HG02938 (cell line): ENCODE data around the gene PRIM2.
"Not testable (repeated sequence)": the region's sequence is repeated elsewhere in the genome, so short reads cannot be mapped to it uniquely, and the experiment has no call there.

ENCODE experiments used
- ATAC-seq: cut with Tn5 transposase; IDR thresholded peaks from one replicate; pipeline ENCODE4 v1.9.1; 2021; ENCODE audit warnings: mild to moderate bottlenecking, moderate library complexity; ENCODE audit not compliant: unreplicated experiment

Gene PRIM2

DNA sequence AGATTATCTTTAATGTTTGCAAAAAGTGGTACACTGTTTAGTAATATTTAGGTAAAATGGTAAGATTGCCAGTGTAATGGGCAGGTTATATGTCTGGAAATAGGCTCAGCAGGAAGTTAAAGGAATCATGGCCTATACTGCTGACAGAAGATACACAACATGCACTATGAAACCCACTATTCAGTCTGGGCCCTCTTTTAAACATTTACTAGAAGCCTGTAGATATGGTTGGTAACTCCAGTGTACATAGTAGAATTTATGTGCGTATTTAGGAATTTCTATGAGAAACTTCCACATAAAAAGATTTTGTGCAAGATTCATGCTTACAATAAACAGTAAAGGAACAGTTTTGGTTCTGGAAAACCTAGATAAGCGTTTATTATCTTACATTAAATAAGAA is 178.8 kb downstream of the PRIM2 start:
- ATAC-seq: not testable (repeated sequence)

DNA sequence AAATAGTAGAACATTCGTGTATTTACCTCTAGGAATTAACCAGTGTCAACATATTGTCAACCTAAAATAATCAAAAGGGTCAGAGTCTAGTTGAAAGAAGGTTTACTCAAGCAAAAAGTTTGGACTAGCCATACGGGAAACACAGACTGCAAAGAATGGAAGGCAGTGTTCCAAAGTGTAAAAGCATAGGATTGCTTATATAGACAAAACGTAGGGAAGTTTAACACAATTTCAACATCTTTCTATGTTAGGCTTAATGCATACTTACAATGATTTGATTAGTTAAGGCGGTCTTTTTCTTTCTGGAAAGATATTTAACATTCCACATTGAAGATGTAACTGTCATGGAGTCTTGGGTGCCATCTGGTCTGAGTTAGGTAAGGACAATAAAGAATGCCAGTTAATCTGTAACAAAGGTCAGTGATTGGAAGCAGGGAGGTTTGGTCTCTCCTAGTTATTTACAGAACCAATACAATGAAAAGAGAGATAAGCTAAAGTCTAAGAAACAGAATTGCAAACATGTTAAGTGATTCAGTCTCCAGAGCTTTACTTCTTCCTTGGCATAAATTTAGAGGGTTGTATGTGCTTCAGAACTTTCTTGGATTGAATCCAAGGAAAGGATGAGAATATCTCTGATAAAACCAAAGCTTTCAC is 183.1 kb downstream of the PRIM2 start:
- not testable (repeated sequence) for ATAC-seq

GRCh38 chr6:57502387-57502786 is 185.0 kb downstream of the PRIM2 start:
- ATAC-seq: not testable (repeated sequence)

DNA sequence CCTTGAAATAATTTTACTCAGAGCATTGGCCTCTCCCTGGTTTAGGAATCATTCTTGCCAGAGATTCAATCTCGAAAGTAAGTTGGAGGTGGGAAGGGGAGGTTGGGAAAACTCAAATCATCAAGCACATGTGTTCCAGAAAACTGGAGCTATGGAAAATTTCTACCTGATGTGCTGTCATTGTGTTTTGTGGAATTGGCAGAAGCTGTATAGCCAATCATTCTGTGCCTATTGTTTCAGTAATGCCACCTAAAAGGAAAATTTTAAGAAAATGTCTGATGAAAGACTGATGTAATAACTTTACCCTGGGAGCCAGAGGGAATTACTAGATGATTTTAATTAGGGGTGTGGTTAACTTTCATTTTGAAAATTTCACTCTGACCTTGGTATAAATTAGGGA is 187.8 kb downstream of the PRIM2 start:
- ATAC-seq: not testable (repeated sequence)

DNA sequence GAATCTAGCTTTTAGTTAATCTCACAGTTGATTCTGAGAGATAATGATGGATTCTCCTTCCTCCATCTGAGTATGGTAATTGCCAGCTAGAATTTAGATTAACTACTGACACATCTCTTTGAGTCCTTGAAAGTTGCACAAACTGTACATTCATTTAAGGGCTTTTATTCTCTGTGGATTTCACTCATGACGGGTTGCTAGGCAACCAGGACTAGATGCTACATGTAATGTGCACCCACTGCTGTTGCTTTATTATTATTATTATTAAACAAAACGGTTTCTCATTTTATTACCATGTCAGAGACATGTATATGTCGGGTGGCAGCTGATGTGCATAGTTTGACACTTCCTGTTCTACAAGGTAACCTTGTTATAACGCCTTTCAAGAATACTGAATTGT is 193.0 kb downstream of the PRIM2 start:
- not testable (repeated sequence) for ATAC-seq

DNA sequence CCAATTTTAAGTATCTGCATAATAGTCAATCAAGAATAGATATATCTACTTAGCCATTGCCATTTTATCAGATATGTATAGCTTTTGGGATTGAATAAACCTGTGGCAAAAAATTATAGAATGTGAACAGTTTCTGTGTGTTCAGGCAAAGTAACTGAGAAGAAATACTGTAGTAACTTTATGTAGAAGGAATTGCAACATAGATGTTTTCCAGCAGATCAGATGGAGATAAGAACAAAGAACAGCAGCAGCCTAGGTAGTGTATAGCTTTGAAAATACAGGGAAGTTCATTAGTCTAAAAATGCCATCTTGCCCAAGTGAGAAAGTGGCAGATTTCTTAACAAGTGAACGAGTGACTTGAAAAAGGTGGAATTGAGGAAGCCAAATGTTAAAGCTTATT is 197.7 kb downstream of the PRIM2 start:
- ATAC-seq: not testable (repeated sequence)

DNA sequence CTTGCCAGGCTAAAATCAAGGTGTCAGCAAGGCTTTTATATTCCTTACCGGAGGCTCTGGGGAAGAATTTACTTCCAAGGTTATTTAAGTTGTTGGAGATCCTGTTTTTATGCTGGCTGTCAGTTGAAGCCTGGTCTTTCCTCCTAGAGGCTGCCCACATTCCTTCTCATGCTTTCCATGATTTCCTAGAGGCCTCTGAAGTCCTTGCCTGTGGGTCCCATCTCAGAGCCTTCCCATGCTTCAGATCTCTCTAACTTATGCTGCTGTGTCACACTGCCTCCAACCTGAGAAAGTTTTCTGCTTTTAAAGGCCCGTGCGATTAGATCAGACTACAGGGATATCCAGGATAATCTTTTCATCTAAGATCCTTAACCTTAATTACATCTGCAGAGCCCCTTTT is 198.4 kb downstream of the PRIM2 start:
- not testable (repeated sequence) for ATAC-seq

DNA sequence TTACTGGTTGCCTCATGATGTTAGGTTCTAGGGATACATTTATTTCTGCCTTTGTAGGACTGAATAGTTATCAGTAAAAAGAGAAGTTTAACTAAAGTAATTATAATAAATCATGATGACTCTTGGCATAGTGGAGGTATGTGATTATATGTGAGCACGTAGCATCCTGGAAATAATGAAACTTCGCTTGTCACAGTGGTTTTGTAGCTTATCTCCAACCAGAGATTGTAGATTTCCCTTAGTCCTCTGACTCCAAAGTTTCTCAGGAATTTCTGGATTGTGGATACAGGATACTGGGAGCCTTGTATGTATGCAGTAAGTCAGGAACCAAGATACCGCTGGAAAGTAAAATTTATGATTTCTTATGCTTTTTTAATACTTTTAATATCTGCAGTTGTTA is 199.3 kb downstream of the PRIM2 start:
- not testable (repeated sequence) for ATAC-seq

- not testable (repeated sequence) for ATAC-seq
Observed at GRCh38 chr6:57519198-57519597, 201.8 kb downstream of the PRIM2 start.

GRCh38 chr6:57521085-57521484 is 203.7 kb downstream of the PRIM2 start:
- ATAC-seq: not testable (repeated sequence)

GRCh38 chr6:57523221-57523620 is 205.8 kb downstream of the PRIM2 start:
- ATAC-seq: not testable (repeated sequence)

DNA sequence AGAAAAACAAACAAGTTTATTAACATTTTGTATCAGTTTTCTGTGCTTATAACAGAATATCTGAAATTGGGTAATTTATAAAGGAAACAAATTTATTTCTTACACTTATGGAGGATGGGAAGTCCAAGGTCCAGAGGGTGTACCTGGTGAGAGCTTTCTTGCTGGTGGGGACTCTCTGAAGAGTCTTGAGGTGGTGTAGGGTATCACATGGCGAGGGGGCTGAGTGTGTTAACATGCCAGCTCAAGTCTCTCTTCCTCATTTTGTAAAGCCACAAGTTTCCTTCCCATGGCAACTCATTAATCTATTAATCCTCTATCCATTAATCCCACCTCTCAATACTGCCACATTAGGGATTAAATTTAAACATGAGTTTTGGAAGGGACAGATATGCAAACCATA is 212.3 kb downstream of the PRIM2 start:
- ATAC-seq: not testable (repeated sequence)

DNA sequence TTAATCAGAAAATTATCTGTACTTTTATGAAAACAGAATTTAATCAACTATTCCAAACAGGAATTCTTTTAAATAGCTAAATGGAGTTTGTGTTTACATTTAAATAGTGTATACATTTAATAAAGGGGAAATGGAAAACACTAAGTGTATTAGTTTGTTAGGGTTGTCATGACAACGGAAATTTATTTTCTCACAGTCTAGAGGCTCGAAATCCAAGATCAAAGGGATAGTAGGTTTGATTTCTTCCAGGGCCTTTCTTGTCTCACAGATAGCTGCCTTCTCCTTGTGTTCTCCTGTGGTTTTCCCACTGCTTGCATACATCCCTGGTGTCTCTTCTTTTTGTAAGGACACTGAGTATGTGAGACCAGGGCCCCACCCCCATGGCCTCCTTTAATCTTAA is 215.2 kb downstream of the PRIM2 start:
- ATAC-seq: not testable (repeated sequence)

- not testable (repeated sequence) for ATAC-seq
Observed at GRCh38 chr6:57535121-57535520, 217.7 kb downstream of the PRIM2 start.

- ATAC-seq: peak; percentile 84
Observed at GRCh38 chr6:57535994-57536393, 218.6 kb downstream of the PRIM2 start.

- ATAC-seq: not testable (repeated sequence)
Observed at GRCh38 chr6:57537916-57538315, 220.5 kb downstream of the PRIM2 start.

- not testable (repeated sequence) for ATAC-seq
Observed at GRCh38 chr6:57551961-57552360, 234.5 kb downstream of the PRIM2 start.

- ATAC-seq: not testable (repeated sequence)
Observed at GRCh38 chr6:57557855-57558254, 240.4 kb downstream of the PRIM2 start.

GRCh38 chr6:57559170-57559569 is 241.7 kb downstream of the PRIM2 start:
- not testable (repeated sequence) for ATAC-seq

GRCh38 chr6:57562233-57562632 is 244.8 kb downstream of the PRIM2 start:
- not testable (repeated sequence) for ATAC-seq

DNA sequence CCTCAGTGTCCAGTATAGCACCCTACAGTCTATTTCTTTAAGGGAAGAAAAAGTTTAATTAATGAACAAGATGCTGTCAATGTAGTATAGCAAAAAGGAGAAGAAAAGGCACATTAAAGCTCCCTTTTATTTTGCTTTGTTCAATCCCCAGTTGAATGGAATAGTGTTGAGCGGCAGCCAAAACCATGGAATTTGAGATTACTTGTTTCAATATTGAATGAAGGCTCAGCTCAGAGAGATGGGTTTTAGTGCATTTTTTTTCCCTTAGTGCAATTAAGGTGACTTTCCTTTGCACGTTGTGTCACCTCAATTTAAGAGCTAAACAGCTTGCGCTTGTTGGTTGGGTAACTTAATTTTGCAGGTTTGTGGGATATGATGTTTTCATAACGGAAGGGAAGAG is 254.7 kb downstream of the PRIM2 start:
- not testable (repeated sequence) for ATAC-seq

DNA sequence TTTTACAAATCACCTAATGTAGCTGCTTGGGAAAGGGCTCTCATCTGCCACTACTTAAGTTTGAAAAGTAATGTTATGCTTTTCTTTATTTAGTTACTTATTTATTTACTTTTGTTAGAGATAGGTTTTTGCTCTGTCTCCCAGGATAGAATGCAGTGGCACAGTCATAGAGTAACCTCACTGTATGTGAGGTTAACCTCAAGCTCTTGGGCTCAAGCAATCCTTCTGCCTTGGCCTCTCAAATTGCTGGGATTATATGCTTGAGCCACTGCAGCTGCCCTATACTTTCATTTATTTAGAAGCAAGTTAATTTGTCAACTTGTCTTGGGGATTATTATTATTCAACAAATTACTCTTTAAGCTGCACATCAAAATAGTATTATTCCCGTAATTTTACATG is 255.4 kb downstream of the PRIM2 start:
- not testable (repeated sequence) for ATAC-seq

GRCh38 chr6:57577023-57577422 is 259.6 kb downstream of the PRIM2 start:
- ATAC-seq: not testable (repeated sequence)
